Nephron (organoid): ENCODE results near the gene TUSC1.

Source experiments
- H3K27ac Mint-ChIP-seq, 3 experiments: 2 replicates each; pipeline ENCODE4 v1.8.0; 2020; ENCODE audit warnings: mixed read lengths in 3 of 3, mild to moderate bottlenecking in 2 of 3, moderate library complexity in 1 of 3
- H3K27me3 Mint-ChIP-seq: 2 replicates; pipeline ENCODE4 v1.8.0; 2021; ENCODE audit warnings: low read depth, mild to moderate bottlenecking, moderate library complexity, mixed read lengths
- H3K36me3 Mint-ChIP-seq: 2 replicates; pipeline ENCODE4 v1.8.0; 2020; ENCODE audit warnings: low read depth, mixed read lengths
- H3K4me1 Mint-ChIP-seq: 2 replicates; pipeline ENCODE4 v1.8.0; 2020; ENCODE audit warnings: mixed read lengths
- H3K4me3 Mint-ChIP-seq, 3 experiments: 2 replicates each; pipeline ENCODE4 v1.8.0; 2020; ENCODE audit warnings: mild to moderate bottlenecking in 3 of 3, mixed read lengths in 3 of 3, moderate library complexity in 2 of 3
- H3K9me3 Mint-ChIP-seq: 2 replicates; pipeline ENCODE4 v1.8.0; 2020; ENCODE audit warnings: mixed read lengths
- CTCF ChIP-seq, 3 experiments: fragments of 200-600 bp; sonication (generic); IDR thresholded peaks; one replicate each; pipeline ENCODE4 v1.5.0; 2021; ENCODE audit warnings: antibody characterized with exemption in 3 of 3; ENCODE audit not compliant: unreplicated experiment in 3 of 3

TUSC1 gene

GRCh38 chr9:25648116-25648515 is 30.1 kb downstream of the TUSC1 start:
- no peak overlapping the region for H3K4me3 Mint-ChIP-seq
- no peaks in the 10 kb centered on the region for H3K4me1 Mint-ChIP-seq
- no peaks in the 10 kb centered on the region for H3K27me3 Mint-ChIP-seq
- H3K9me3 Mint-ChIP-seq, result no peaks in the 10 kb centered on the region
- H3K36me3 Mint-ChIP-seq, result no peaks in the 10 kb centered on the region
- no peak for TF ChIP-seq CTCF (IDR thresholded peaks at IDR 0.05; ENCODE audit: unreplicated experiment in 3 of 3)
- H3K27ac Mint-ChIP-seq, result no peak overlapping the region

GRCh38 chr9:25636026-25636425 is 42.2 kb downstream of the TUSC1 start:
- Mint-ChIP-seq H3K27ac (no peak overlapping the region), H3K36me3 (no peaks in the 10 kb centered on the region), H3K27me3 (no peaks in the 10 kb centered on the region), H3K9me3 (no peaks in the 10 kb centered on the region), H3K4me1 (no peaks in the 10 kb centered on the region), H3K4me3 (no peak overlapping the region)
- no peak for TF ChIP-seq CTCF (IDR thresholded peaks at IDR 0.05; ENCODE audit: unreplicated experiment in 3 of 3)

GRCh38 chr9:25629231-25629630 is 49.0 kb downstream of the TUSC1 start:
- Mint-ChIP-seq H3K9me3 (no peaks in the 10 kb centered on the region), H3K4me3 (no peak overlapping the region), H3K4me1 (no peaks in the 10 kb centered on the region), H3K36me3 (no peaks in the 10 kb centered on the region), H3K27me3 (no peaks in the 10 kb centered on the region), H3K27ac (no peak overlapping the region)
- TF ChIP-seq CTCF (IDR thresholded peaks at IDR 0.05; ENCODE audit: unreplicated experiment in 3 of 3), result no peak
